ENCODE measurements around the gene VMP1. TPM values are rescaled to one million over a fixed set of nuclear protein-coding genes. Genes with fewer than 3 reads are reported as not detected.
A peak's percentile ranks its signal among the peaks of the same experiment; 100 is the strongest.

VMP1 gene
- total RNA-seq, 1 experiment from 2014 or later, result 281 TPM

GRCh38 chr17:59698143-59698542, 9.3 kb upstream of the VMP1 start:
- intact Hi-C loops (cut with micrococcal nuclease; ENCODE audit: unreplicated experiment), result no loop called here
- no peaks in the 10 kb centered on the region for H3K9me3 ChIP-seq (ENCODE audit: control insufficient read depth, insufficient read depth, low read depth, low read length)
- no peak for DNase-seq (ENCODE audit: low read depth, low spot score)
- in situ Hi-C loops (cut with HindIII; ENCODE audit: low pct_unique_long_range_greater_than_20kb, low sequenced_read_pairs), result no loop called here
- no TSS peak for BruUV-seq (replicated peaks)
- H3K27ac ChIP-seq (ENCODE audit: low read length), result peak overlapping the region; percentile 79
- no peaks in the 10 kb centered on the region for H3K27me3 ChIP-seq (ENCODE audit: control insufficient read depth, insufficient read depth, low read length)
- POLR2A ChIA-PET, result no interaction called here
- H3K4me3 ChIP-seq (ENCODE audit: low read depth in 2 of 2, low read length in 2 of 2), result no peak overlapping the region
- CTCF ChIA-PET, result no interaction called here
- ATAC-seq, result no peak
- peaks cover 48% of the 10 kb centered on the region for H3K36me3 ChIP-seq (ENCODE audit: control insufficient read depth, insufficient read depth, low read length)
- TF ChIP-seq, protein P1, sequence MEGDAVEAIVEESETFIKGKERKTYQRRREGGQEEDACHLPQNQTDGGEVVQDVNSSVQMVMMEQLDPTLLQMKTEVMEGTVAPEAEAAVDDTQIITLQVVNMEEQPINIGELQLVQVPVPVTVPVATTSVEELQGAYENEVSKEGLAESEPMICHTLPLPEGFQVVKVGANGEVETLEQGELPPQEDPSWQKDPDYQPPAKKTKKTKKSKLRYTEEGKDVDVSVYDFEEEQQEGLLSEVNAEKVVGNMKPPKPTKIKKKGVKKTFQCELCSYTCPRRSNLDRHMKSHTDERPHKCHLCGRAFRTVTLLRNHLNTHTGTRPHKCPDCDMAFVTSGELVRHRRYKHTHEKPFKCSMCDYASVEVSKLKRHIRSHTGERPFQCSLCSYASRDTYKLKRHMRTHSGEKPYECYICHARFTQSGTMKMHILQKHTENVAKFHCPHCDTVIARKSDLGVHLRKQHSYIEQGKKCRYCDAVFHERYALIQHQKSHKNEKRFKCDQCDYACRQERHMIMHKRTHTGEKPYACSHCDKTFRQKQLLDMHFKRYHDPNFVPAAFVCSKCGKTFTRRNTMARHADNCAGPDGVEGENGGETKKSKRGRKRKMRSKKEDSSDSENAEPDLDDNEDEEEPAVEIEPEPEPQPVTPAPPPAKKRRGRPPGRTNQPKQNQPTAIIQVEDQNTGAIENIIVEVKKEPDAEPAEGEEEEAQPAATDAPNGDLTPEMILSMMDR (IDR thresholded peaks at IDR 0.05), result no peak
- no peak for TF ChIP-seq REST (IDR thresholded peaks at IDR 0.05; ENCODE audit: insufficient read depth in 1 of 2, low read depth in 2 of 2, low read length in 1 of 2)
- TF ChIP-seq TCF7L2 (IDR thresholded peaks at IDR 0.05; ENCODE audit: low read depth, low read length), result no peak
- TF ChIP-seq SIN3A (IDR thresholded peaks at IDR 0.05; ENCODE audit: borderline replicate concordance, insufficient read depth, low read depth, low read length), result no peak
- no peak; the same call in 1 of the 2 replicates for TF ChIP-seq POLR2AphosphoS5 (IDR thresholded peaks at IDR 0.05; ENCODE audit: low read depth, low read length)
- H3K4me1 ChIP-seq (ENCODE audit: control insufficient read depth, insufficient read depth, low read length), result peaks cover 50% of the 10 kb centered on the region

GRCh38 chr17:59699218-59699617, 8.2 kb upstream of the VMP1 start:
- TSS peak; percentile 24 for BruUV-seq (replicated peaks)
- CTCF ChIA-PET, result interaction anchor here (0.5 kb wide), 1 partner anchor 160 kb away, joined by 3 read pairs; no protein-coding TSS in a partner anchor
- POLR2A ChIA-PET, result no interaction called here
- ATAC-seq, result no peak
- Histone ChIP-seq H3K9me3 (ENCODE audit: control insufficient read depth, insufficient read depth, low read depth, low read length) (no peaks in the 10 kb centered on the region), H3K4me1 (ENCODE audit: control insufficient read depth, insufficient read depth, low read length) (peaks cover 51% of the 10 kb centered on the region), H3K4me3 (ENCODE audit: low read depth in 2 of 2, low read length in 2 of 2) (no peak overlapping the region), H3K27ac (ENCODE audit: low read length) (0 out of 2 replicates have a peak overlapping the region, but pooled peaks have one; percentile 79), H3K27me3 (ENCODE audit: control insufficient read depth, insufficient read depth, low read length) (no peaks in the 10 kb centered on the region), H3K36me3 (ENCODE audit: control insufficient read depth, insufficient read depth, low read length) (peaks cover 43% of the 10 kb centered on the region)
- no peak for DNase-seq (ENCODE audit: low read depth, low spot score)
- intact Hi-C loops (cut with micrococcal nuclease; ENCODE audit: unreplicated experiment), result no loop called here
- in situ Hi-C loops (cut with HindIII; ENCODE audit: low pct_unique_long_range_greater_than_20kb, low sequenced_read_pairs), result no loop called here
- TF ChIP-seq, protein P1 (IDR thresholded peaks at IDR 0.05), result no peak
- TF ChIP-seq POLR2AphosphoS5 (IDR thresholded peaks at IDR 0.05; ENCODE audit: low read depth, low read length) (no peak), SIN3A (IDR thresholded peaks at IDR 0.05; ENCODE audit: borderline replicate concordance, insufficient read depth, low read depth, low read length) (no peak), TCF7L2 (IDR thresholded peaks at IDR 0.05; ENCODE audit: low read depth, low read length) (no peak), REST (IDR thresholded peaks at IDR 0.05; ENCODE audit: insufficient read depth in 1 of 2, low read depth in 2 of 2, low read length in 1 of 2) (no peak)
